Ovary (tissue), 9 donors: ENCODE data around the gene SRRM2. TPM values are rescaled to one million over a fixed set of nuclear protein-coding genes. Genes with fewer than 3 reads are reported as not detected.
A peak's percentile ranks its signal among the peaks of the same experiment; 100 is the strongest.

Source experiments
- DNase-seq, 5 donors: peaks; one replicate each; pipeline ENCODE4 v3.0.0-alpha.2; 2019 to 2020
- H3K27ac ChIP-seq, 2 donors: fragments of 200-600 bp; one replicate each; pipeline versions ENCODE4 v1.5.1 to v1.8.0; 2019 to 2022
- H3K27me3 ChIP-seq: fragments of 200-600 bp; one replicate; pipeline ENCODE4 v1.8.0; 2022
- H3K36me3 ChIP-seq: fragments of 200-600 bp; sonication (generic); one replicate; pipeline ENCODE4 v1.5.1; 2019
- H3K4me1 ChIP-seq: one replicate; pipeline ENCODE4 v1.8.1; 2013; ENCODE audit warnings: mild to moderate bottlenecking, moderate library complexity; ENCODE audit not compliant: insufficient read depth
- H3K4me3 ChIP-seq: fragments of 200-600 bp; sonication (generic); one replicate; pipeline ENCODE4 v1.5.1; 2017
- H3K9me3 ChIP-seq, 2 donors: fragments of 200-600 bp in 1 of 2; sonication (generic) in 1 of 2; one replicate each; pipeline versions ENCODE4 v1.5.1 to v1.8.1; 2013 to 2019; ENCODE audit warnings: mild to moderate bottlenecking in 1 of 2, moderate library complexity in 1 of 2
- CTCF ChIP-seq, 3 donors: fragments of 450-650 bp in 2 of 3; fragments of 200-600 bp in 1 of 3; IDR thresholded peaks; one replicate each; pipeline versions ENCODE4 v1.5.1 to v1.8.0; 2016 to 2022; ENCODE audit warnings: antibody characterized with exemption in 3 of 3, mild to moderate bottlenecking in 1 of 3
- EP300 ChIP-seq: sonication (generic); formaldehyde crosslinking; IDR thresholded peaks from one replicate; pipeline ENCODE4 v1.6.1; 2017; ENCODE audit warnings: antibody characterized with exemption
- POLR2A ChIP-seq: fragments of 450-650 bp; IDR thresholded peaks from one replicate; pipeline ENCODE4 v1.6.1; 2017; ENCODE audit warnings: antibody characterized with exemption, mild to moderate bottlenecking, moderate library complexity
- WGBS, 3 donors: extraction: QIAGEN DNeasy Blood & Tissue Kit in 1 of 3; methylation state at CpG; one replicate each; pipeline versions ENCODE4 v1.1.5 to v1.1.7; 2013 to 2017; 5-methylcytosine and 5-hydroxymethylcytosine counted together
- intact Hi-C, 4 donors: fragments of 100-400 bp; cut with DNase I; formaldehyde crosslinking; loops; one replicate each; pipeline versions ENCODE4 v1.11.0 to v1.15.1; 2022 to 2023
- polyA plus RNA-seq, 2 donors: library from polyadenylated mRNA; stranded (reverse); fragments of 200-250 nt in 1 of 2; fragments of 350-450 nt in 1 of 2; fragmentation: Illumina TruSeq in 1 of 2; extraction: RNeasy Lipid Tissue Mini Kit (QIAGEN cat#74804) in 1 of 2; gene quantifications; one replicate each; pipeline ENCODE4 v1.2.3, GENCODE V29; 2013 to 2014
- small RNA-seq: library from RNA; depleted of rRNA; stranded (forward); fragments of <200 nt; gene quantifications from one replicate; pipeline ENCODE3, GENCODE V24; 2016
- total RNA-seq, 7 donors: library from RNA; depleted of rRNA in 2 of 7; stranded (reverse); fragments of >200 nt in 2 of 7; fragmentation: NEBNext Ultra II Directional in 3 of 7; extraction: Animal tissue kit (Norgen Biotek cat#: 25700) in 3 of 7; gene quantifications; one replicate each; pipeline versions ENCODE4 v1.1.0 to v1.2.4, GENCODE V29; 2016 to 2023
- donor health status: DM: no; HTN: no; CAD: no; lungs with moderate emphysema.
- donor health status: DM: no; HTN: no; CAD: no.
- donor health status: Bipolar disorder and iron deficiency.
- donor health status: DM: yes; HTN: yes; CAD: no.
- donor health status: DM: no; HTN: no; CAD: no.
- donor health status: DM: yes; HTN: yes; CAD: no.

Gene SRRM2
- total and polyA plus RNA-seq, 9 donors = 300 to 736 (median 524) TPM

- WGBS, 3 donors = 63 to 79% (median 69%) methylated on average over 10 of the region's 10 CpGs
- H3K36me3 ChIP-seq = no peaks in the 10 kb centered on the region
- H3K4me1 ChIP-seq = no peaks in the 10 kb centered on the region
- no peak for TF ChIP-seq POLR2A
- no peak for TF ChIP-seq EP300
- no peak for TF ChIP-seq CTCF (IDR thresholded peaks at IDR 0.05)
- intact Hi-C loops = no loop called here
- H3K4me3 ChIP-seq = no peak overlapping the region
- H3K27me3 ChIP-seq = no peaks in the 10 kb centered on the region
- H3K9me3 ChIP-seq = no peaks in the 10 kb centered on the region
- H3K27ac ChIP-seq = no peak overlapping the region
- DNase-seq = peak in 2 of 5 donors; percentile 6 to 23
These were observed 65.9 kb downstream of the SRRM2 start for GRCh38 chr16:2818272-2818876.

GRCh38 chr16:2819179-2819938 is 66.9 kb downstream of the SRRM2 start:
- H3K4me3 ChIP-seq = no peak overlapping the region
- DNase-seq = peak in 1 of 5 donors; percentile 14
- TF ChIP-seq EP300 = no peak
- TF ChIP-seq CTCF (IDR thresholded peaks at IDR 0.05) = no peak
- no peak for TF ChIP-seq POLR2A
- no peaks in the 10 kb centered on the region for H3K4me1 ChIP-seq
- 75 to 79% (median 78%) methylated on average over 18 of the region's 18 CpGs for WGBS, 3 donors
- no peaks in the 10 kb centered on the region for H3K36me3 ChIP-seq
- intact Hi-C loops = no loop called here
- no peak overlapping the region for H3K27ac ChIP-seq
- H3K27me3 ChIP-seq = no peaks in the 10 kb centered on the region
- no peaks in the 10 kb centered on the region for H3K9me3 ChIP-seq

GRCh38 chr16:2819939-2820835 is 67.7 kb downstream of the SRRM2 start:
- Histone ChIP-seq H3K27ac (no peak overlapping the region), H3K4me3 (no peak overlapping the region), H3K4me1 (no peaks in the 10 kb centered on the region), H3K9me3 (no peaks in the 10 kb centered on the region), H3K36me3 (no peaks in the 10 kb centered on the region), H3K27me3 (no peaks in the 10 kb centered on the region)
- TF ChIP-seq POLR2A (no peak), CTCF (IDR thresholded peaks at IDR 0.05) (no peak), EP300 (no peak)
- WGBS, 3 donors = 51 to 68% (median 57%) methylated on average over 16 to 17 of the region's 17 CpGs
- intact Hi-C loops = no loop called here
- DNase-seq = peak in 1 of 5 donors; percentile 27

Small RNA genes lying within 50 kb of the gene (small RNA-seq; reads per million reads assigned to genes)
- gene SNORA3C = not detected

Other genes with a start within 250 kb of the SRRM2 start
- gene ATP6V0C, start 238.7 kb upstream of the SRRM2 start, total RNA-seq = 100 to 1,000 TPM in 5 of 7 donors, 10 to 100 TPM in 2; 34.8 to 143 (median 119) TPM
- 100 to 1,000 TPM in 1 of 2 donors, 10 to 100 TPM in 1; 82.6 to 119 TPM for gene ATP6V0C, start 238.7 kb upstream of the SRRM2 start, polyA plus RNA-seq
- gene AMDHD2, start 232.3 kb upstream of the SRRM2 start, total RNA-seq = 10 to 100 TPM; 14.5 to 28.7 (median 26.9) TPM
- 10 to 100 TPM in 1 of 2 donors, under 1 TPM in 1; 0.47 to 25.6 TPM for gene AMDHD2, start 232.3 kb upstream of the SRRM2 start, polyA plus RNA-seq
- 1 to 10 TPM in 1 of 7 donors, under 1 TPM in 3, not detected in 3; 0.36 to 1.0 (median 0.41) TPM for gene CEMP1, start 221.2 kb upstream of the SRRM2 start, total RNA-seq
- gene CEMP1, start 221.2 kb upstream of the SRRM2 start, polyA plus RNA-seq = under 1 TPM in 1 of 2 donors, not detected in 1; 0.33 TPM
- 10 to 100 TPM; 19.1 to 53.2 (median 37.4) TPM for gene PDPK1, start 214.6 kb upstream of the SRRM2 start, total RNA-seq
- gene PDPK1, start 214.6 kb upstream of the SRRM2 start, polyA plus RNA-seq = 10 to 100 TPM; 14.6 to 27.2 TPM
- gene KCTD5, start 70.1 kb upstream of the SRRM2 start, total RNA-seq = 10 to 100 TPM; 12.4 to 19.8 (median 14.3) TPM
- 10 to 100 TPM; 12.2 to 12.4 TPM for gene KCTD5, start 70.1 kb upstream of the SRRM2 start, polyA plus RNA-seq
- gene PRSS27, start 32.4 kb upstream of the SRRM2 start, total RNA-seq = 1 to 10 TPM in 3 of 7 donors, under 1 TPM in 4; 0.46 to 1.3 (median 0.92) TPM
- 1 to 10 TPM in 1 of 2 donors, not detected in 1; 1.3 TPM for gene PRSS27, start 32.4 kb upstream of the SRRM2 start, polyA plus RNA-seq
- 100 to 1,000 TPM; 136 to 498 (median 172) TPM for gene ELOB, start 24.6 kb downstream of the SRRM2 start, total RNA-seq
- 100 to 1,000 TPM in 1 of 2 donors, 1 to 10 TPM in 1; 8.9 to 385 TPM for gene ELOB, start 24.6 kb downstream of the SRRM2 start, polyA plus RNA-seq
- 10 to 100 TPM in 1 of 7 donors, 1 to 10 TPM in 1, under 1 TPM in 3, not detected in 2; 0.36 to 26.8 (median 0.82) TPM for gene PRSS33, start 34.9 kb downstream of the SRRM2 start, total RNA-seq
- not detected for gene PRSS33, start 34.9 kb downstream of the SRRM2 start, polyA plus RNA-seq
- gene PRSS41, start 45.8 kb downstream of the SRRM2 start, total RNA-seq = under 1 TPM in 1 of 7 donors, not detected in 6; 0.20 TPM
- gene PRSS41, start 45.8 kb downstream of the SRRM2 start, polyA plus RNA-seq = not detected
- gene PRSS21, start 64.6 kb downstream of the SRRM2 start, total RNA-seq = 1 to 10 TPM in 3 of 7 donors, under 1 TPM in 1, not detected in 3; 0.87 to 9.3 (median 2.4) TPM
- under 1 TPM in 1 of 2 donors, not detected in 1; 0.53 TPM for gene PRSS21, start 64.6 kb downstream of the SRRM2 start, polyA plus RNA-seq
- 1 to 10 TPM in 1 of 7 donors, under 1 TPM in 3, not detected in 3; 0.32 to 1.0 (median 0.45) TPM for gene ZG16B, start 77.7 kb downstream of the SRRM2 start, total RNA-seq
- gene ZG16B, start 77.7 kb downstream of the SRRM2 start, polyA plus RNA-seq = 1 to 10 TPM in 1 of 2 donors, under 1 TPM in 1; 0.28 to 1.8 TPM
- gene PRSS22, start 105.5 kb downstream of the SRRM2 start, total RNA-seq = 1 to 10 TPM in 4 of 7 donors, under 1 TPM in 1, not detected in 2; 0.60 to 7.2 (median 1.3) TPM
- under 1 TPM in 1 of 2 donors, not detected in 1; 0.10 TPM for gene PRSS22, start 105.5 kb downstream of the SRRM2 start, polyA plus RNA-seq
- gene FLYWCH2, start 130.6 kb downstream of the SRRM2 start, total RNA-seq = 10 to 100 TPM; 24.7 to 46.0 (median 30.6) TPM
- gene FLYWCH2, start 130.6 kb downstream of the SRRM2 start, polyA plus RNA-seq = 10 to 100 TPM in 1 of 2 donors, 1 to 10 TPM in 1; 3.0 to 50.9 TPM
- 10 to 100 TPM; 31.4 to 66.9 (median 55.3) TPM for gene FLYWCH1, start 159.3 kb downstream of the SRRM2 start, total RNA-seq
- gene FLYWCH1, start 159.3 kb downstream of the SRRM2 start, polyA plus RNA-seq = 10 to 100 TPM in 1 of 2 donors, 1 to 10 TPM in 1; 2.2 to 37.2 TPM
- under 1 TPM in 4 of 7 donors, not detected in 3; 0.18 to 0.57 (median 0.23) TPM for gene KREMEN2, start 211.6 kb downstream of the SRRM2 start, total RNA-seq
- not detected for gene KREMEN2, start 211.6 kb downstream of the SRRM2 start, polyA plus RNA-seq
- gene PAQR4, start 216.7 kb downstream of the SRRM2 start, total RNA-seq = 1 to 10 TPM in 4 of 7 donors, under 1 TPM in 3; 0.30 to 5.7 (median 2.4) TPM
- 1 to 10 TPM; 1.4 to 1.5 TPM for gene PAQR4, start 216.7 kb downstream of the SRRM2 start, polyA plus RNA-seq
- gene PKMYT1, start 227.8 kb downstream of the SRRM2 start, total RNA-seq = 1 to 10 TPM in 3 of 7 donors, under 1 TPM in 2, not detected in 2; 0.23 to 2.6 (median 1.1) TPM
- under 1 TPM in 1 of 2 donors, not detected in 1; 0.52 TPM for gene PKMYT1, start 227.8 kb downstream of the SRRM2 start, polyA plus RNA-seq